Hematopoietic multipotent progenitor cell treated with erythropoietin and hydrocortisone succinate and interleukin-3 and kit ligand, for 4 days (in vitro differentiated cells): ENCODE results near the gene HPN.
"Not testable (repeated sequence)": the region's sequence is repeated elsewhere in the genome, so short reads cannot be mapped to it uniquely, and the experiment has no call there.

Experiments used
- DNase-seq: peaks from one replicate; pipeline ENCODE4 v3.0.0-alpha.2; 2015

The HPN gene

GRCh38 chr19:35009424-35010415 lies 31.8 kb upstream of the HPN start:
- no peak for DNase-seq

- DNase-seq = no peak
These were observed 30.3 kb upstream of the HPN start for GRCh38 chr19:35011091-35011689.

- DNase-seq = no peak
These were observed 29.5 kb upstream of the HPN start for GRCh38 chr19:35011737-35012682.

- DNase-seq = peak; percentile 77
These were observed 28.3 kb upstream of the HPN start for GRCh38 chr19:35013041-35013819.

GRCh38 chr19:35013820-35014754 lies 27.4 kb upstream of the HPN start:
- peak; percentile 87 for DNase-seq

GRCh38 chr19:35014774-35015173 lies 26.7 kb upstream of the HPN start:
- not testable (repeated sequence) for DNase-seq

GRCh38 chr19:35015270-35015953 lies 26.1 kb upstream of the HPN start:
- DNase-seq = no peak

GRCh38 chr19:35015954-35016351 lies 25.6 kb upstream of the HPN start:
- DNase-seq = no peak

GRCh38 chr19:35017507-35017906 lies 24.0 kb upstream of the HPN start:
- no peak for DNase-seq

- no peak for DNase-seq
These were observed 23.1 kb upstream of the HPN start for GRCh38 chr19:35018379-35018778.

- no peak for DNase-seq
These were observed 22.4 kb upstream of the HPN start for GRCh38 chr19:35019144-35019543.

- no peak for DNase-seq
These were observed 20.5 kb upstream of the HPN start for GRCh38 chr19:35021016-35021415.

GRCh38 chr19:35021596-35021995 lies 19.9 kb upstream of the HPN start:
- no peak for DNase-seq

- no peak for DNase-seq
These were observed 19.1 kb upstream of the HPN start for GRCh38 chr19:35022460-35022859.

GRCh38 chr19:35023428-35023827 lies 18.1 kb upstream of the HPN start:
- no peak for DNase-seq

GRCh38 chr19:35024095-35024494 lies 17.4 kb upstream of the HPN start:
- no peak for DNase-seq

- no peak for DNase-seq
These were observed 15.6 kb upstream of the HPN start for GRCh38 chr19:35025969-35026368.

- DNase-seq = no peak
These were observed 15.1 kb upstream of the HPN start for GRCh38 chr19:35026418-35026817.

- DNase-seq = no peak
These were observed 14.5 kb upstream of the HPN start for GRCh38 chr19:35027009-35027408.

- DNase-seq = no peak
These were observed 13.5 kb upstream of the HPN start for GRCh38 chr19:35027851-35028599.
